ENCODE results near the gene BDH1. TPM values are rescaled to one million over a fixed set of nuclear protein-coding genes. Genes with fewer than 3 reads are reported as not detected.
A peak's percentile ranks its signal among the peaks of the same experiment; 100 is the strongest.

Gene BDH1
- total and polyA plus RNA-seq, 2 of the 13 experiments (the other 11 are each of a cell fraction or from before 2014, with no cell fraction given): 21.2 to 71.9 TPM

- TF ChIP-seq KDM5B (CRISPR knock-in tag; IDR thresholded peaks at IDR 0.05; ENCODE audit: borderline replicate concordance) (0 out of 2 replicates have a peak, but pooled peaks have one; percentile 34), RAD51 (IDR thresholded peaks at IDR 0.05; ENCODE audit: borderline replicate concordance) (no peak), SALL1 (CRISPR knock-in tag; IDR thresholded peaks at IDR 0.05) (peak; percentile 21; the same call in 1 of the 2 replicates), ZBED4 (CRISPR knock-in tag; IDR thresholded peaks at IDR 0.05; ENCODE audit: borderline replicate concordance) (no peak), ATF5 (CRISPR knock-in tag; IDR thresholded peaks at IDR 0.05; ENCODE audit: low read depth) (0 out of 2 replicates have a peak, but pooled peaks have one; percentile 57), ARNTL (CRISPR knock-in tag; IDR thresholded peaks at IDR 0.05) (0 out of 2 replicates have a peak, but pooled peaks have one; percentile 30), FOXC1 (CRISPR knock-in tag; IDR thresholded peaks at IDR 0.05; ENCODE audit: borderline replicate concordance) (0 out of 2 replicates have a peak, but pooled peaks have one; percentile 13), ZNF772 (CRISPR knock-in tag; IDR thresholded peaks at IDR 0.05) (no peak), HNF1B (CRISPR knock-in tag; IDR thresholded peaks at IDR 0.05) (peak; percentile 77), REPIN1 (CRISPR knock-in tag; IDR thresholded peaks at IDR 0.05; ENCODE audit: borderline replicate concordance, low read depth) (peak; percentile 56; the same call in 1 of the 2 replicates), TFDP2 (CRISPR knock-in tag; IDR thresholded peaks at IDR 0.05) (no peak), ZNF230 (CRISPR knock-in tag; IDR thresholded peaks at IDR 0.05) (peak; percentile 66; the same call in 1 of the 2 replicates)
- TF ChIP-seq, protein P1, sequence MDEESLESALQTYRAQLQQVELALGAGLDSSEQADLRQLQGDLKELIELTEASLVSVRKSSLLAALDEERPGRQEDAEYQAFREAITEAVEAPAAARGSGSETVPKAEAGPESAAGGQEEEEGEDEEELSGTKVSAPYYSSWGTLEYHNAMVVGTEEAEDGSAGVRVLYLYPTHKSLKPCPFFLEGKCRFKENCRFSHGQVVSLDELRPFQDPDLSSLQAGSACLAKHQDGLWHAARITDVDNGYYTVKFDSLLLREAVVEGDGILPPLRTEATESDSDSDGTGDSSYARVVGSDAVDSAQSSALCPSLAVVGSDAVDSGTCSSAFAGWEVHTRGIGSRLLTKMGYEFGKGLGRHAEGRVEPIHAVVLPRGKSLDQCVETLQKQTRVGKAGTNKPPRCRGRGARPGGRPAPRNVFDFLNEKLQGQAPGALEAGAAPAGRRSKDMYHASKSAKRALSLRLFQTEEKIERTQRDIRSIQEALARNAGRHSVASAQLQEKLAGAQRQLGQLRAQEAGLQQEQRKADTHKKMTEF (CRISPR knock-in tag; IDR thresholded peaks at IDR 0.05): peak; percentile 27; the same call in 1 of the 2 replicates
- TF ChIP-seq, protein P2, sequence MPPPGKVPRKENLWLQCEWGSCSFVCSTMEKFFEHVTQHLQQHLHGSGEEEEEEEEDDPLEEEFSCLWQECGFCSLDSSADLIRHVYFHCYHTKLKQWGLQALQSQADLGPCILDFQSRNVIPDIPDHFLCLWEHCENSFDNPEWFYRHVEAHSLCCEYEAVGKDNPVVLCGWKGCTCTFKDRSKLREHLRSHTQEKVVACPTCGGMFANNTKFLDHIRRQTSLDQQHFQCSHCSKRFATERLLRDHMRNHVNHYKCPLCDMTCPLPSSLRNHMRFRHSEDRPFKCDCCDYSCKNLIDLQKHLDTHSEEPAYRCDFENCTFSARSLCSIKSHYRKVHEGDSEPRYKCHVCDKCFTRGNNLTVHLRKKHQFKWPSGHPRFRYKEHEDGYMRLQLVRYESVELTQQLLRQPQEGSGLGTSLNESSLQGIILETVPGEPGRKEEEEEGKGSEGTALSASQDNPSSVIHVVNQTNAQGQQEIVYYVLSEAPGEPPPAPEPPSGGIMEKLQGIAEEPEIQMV (CRISPR knock-in tag; IDR thresholded peaks at IDR 0.05; ENCODE audit: low read depth): no peak
Measured at GRCh38 chr3:197501879-197502620, 53.7 kb downstream of the BDH1 start (continued).
